ENCODE results near the gene HRAS. TPM values are rescaled to one million over a fixed set of nuclear protein-coding genes. Genes with fewer than 3 reads are reported as not detected.

The HRAS gene
- total RNA-seq, 1 experiment from 2014 or later = 90.2 TPM

DNA sequence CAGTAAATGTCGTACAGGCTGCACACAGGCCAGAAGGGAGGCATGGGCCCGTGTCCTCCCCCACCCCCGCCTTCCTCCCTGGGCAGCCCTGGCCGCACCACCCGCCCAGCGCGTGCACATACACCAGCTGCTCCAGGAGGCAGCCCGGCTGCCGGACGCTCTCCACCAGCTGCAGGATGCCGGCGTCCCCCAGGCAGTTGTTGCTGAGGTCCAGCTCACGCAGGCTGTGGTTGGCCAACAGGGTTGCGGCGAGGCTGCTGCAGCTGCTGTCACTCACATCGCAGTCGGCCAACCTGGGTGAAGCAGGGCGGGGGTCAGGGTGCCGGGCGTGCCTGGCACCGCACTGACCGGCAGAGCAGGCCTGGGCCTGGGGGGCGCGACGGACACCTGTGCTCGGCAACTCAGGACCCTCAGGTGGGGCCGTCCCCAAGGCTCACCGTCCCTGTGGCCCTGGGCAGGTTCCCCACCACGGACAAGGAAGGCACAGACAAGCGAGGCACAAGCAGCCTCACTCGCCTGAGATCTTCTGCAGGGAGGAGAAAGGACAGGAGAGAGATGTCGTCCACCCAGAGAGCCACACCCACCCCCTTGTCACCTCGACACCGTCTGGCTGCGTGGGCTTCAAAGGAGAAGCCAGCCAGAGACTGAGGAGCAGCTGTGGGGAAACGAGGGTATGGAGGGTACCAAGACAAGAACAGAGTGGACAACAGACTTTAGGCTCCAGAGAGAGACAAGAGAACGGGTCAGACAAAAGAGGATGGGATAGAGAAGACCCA lies 40.4 kb downstream of the HRAS start:
- BruUV-seq (replicated peaks) = no TSS peak
- ChIA-PET CTCF (no interaction called here), POLR2A (ENCODE audit: low non-redundant PET) (no interaction called here)

DNA sequence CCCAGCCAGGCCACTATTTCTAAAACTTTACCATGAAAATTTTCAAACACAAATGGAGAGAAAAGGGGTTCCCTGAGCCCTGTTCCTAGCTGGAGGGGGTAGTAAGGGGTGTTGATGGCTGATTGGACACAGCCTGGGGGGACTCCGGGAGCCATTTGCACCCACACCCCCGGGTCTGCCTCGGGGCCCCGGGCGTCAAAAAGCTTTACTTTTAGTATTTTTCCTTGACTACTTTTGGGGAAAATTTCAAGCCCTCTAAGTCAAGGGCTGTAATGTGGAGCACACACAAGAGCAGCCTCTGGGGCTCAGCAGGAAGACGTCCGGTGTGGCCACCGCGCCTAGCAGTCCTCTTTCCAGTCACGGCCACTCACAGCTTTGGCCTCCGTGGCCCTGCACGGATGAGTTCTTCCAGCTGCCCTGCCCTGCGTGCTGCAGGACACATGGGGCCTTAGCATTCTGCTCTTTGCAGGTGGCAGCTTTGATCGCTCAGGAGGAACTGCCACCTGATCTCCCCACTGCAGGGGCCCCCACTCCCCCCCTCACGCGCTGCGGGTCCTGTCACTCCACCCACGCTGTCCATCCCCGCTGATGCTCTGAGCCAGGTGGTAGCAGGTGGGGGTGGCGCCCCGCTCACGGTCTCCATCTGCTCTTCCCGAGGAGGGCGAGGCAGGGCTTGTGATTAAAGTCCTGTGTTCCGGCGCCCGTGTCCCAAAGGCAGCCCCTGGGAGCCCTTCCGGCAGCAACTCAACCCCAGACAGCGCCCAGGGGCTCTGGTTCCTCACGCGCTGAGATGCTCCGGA lies 42.7 kb downstream of the HRAS start:
- Histone ChIP-seq H3K4me3 (ENCODE audit: low read depth, low read length, poor library complexity, severe bottlenecking) (no peak overlapping the region), H3K27ac (ENCODE audit: low read depth, low read length, poor library complexity, severe bottlenecking) (no peak overlapping the region), H3K9me3 (ENCODE audit: low read depth, low read length, poor library complexity, severe bottlenecking) (no peaks in the 10 kb centered on the region), H3K27me3 (replicated peaks; ENCODE audit: insufficient read depth, low read depth, low read length, poor library complexity) (no peaks in the 10 kb centered on the region), H3K4me1 (ENCODE audit: insufficient read depth, low read length, poor library complexity, severe bottlenecking) (no peaks in the 10 kb centered on the region), H3K36me3 (ENCODE audit: insufficient read depth, low read length, poor library complexity, severe bottlenecking) (peaks cover 8% of the 10 kb centered on the region)
- ChIA-PET CTCF (no interaction called here), POLR2A (ENCODE audit: low non-redundant PET) (no interaction called here)
- TF ChIP-seq EZH2 (IDR thresholded peaks at IDR 0.05; ENCODE audit: borderline replicate concordance, low read depth, low read length, poor library complexity, severe bottlenecking) = no peak
- TF ChIP-seq, protein P1, sequence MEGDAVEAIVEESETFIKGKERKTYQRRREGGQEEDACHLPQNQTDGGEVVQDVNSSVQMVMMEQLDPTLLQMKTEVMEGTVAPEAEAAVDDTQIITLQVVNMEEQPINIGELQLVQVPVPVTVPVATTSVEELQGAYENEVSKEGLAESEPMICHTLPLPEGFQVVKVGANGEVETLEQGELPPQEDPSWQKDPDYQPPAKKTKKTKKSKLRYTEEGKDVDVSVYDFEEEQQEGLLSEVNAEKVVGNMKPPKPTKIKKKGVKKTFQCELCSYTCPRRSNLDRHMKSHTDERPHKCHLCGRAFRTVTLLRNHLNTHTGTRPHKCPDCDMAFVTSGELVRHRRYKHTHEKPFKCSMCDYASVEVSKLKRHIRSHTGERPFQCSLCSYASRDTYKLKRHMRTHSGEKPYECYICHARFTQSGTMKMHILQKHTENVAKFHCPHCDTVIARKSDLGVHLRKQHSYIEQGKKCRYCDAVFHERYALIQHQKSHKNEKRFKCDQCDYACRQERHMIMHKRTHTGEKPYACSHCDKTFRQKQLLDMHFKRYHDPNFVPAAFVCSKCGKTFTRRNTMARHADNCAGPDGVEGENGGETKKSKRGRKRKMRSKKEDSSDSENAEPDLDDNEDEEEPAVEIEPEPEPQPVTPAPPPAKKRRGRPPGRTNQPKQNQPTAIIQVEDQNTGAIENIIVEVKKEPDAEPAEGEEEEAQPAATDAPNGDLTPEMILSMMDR (conservative IDR thresholded peaks at IDR 0.05; ENCODE audit: low read depth, low read length) = no peak
- intact Hi-C loops (cut with micrococcal nuclease; ENCODE audit: unreplicated experiment) = no loop called here
- no TSS peak for BruUV-seq (replicated peaks)
- DNase-seq (ENCODE audit: low spot score) = no peak

More for the DNA sequence above, 40.4 kb downstream of the HRAS start:
- Histone ChIP-seq H3K4me3 (ENCODE audit: low read depth, low read length, poor library complexity, severe bottlenecking) (no peak overlapping the region), H3K27me3 (replicated peaks; ENCODE audit: insufficient read depth, low read depth, low read length, poor library complexity) (no peaks in the 10 kb centered on the region), H3K9me3 (ENCODE audit: low read depth, low read length, poor library complexity, severe bottlenecking) (no peaks in the 10 kb centered on the region), H3K27ac (ENCODE audit: low read depth, low read length, poor library complexity, severe bottlenecking) (no peak overlapping the region), H3K36me3 (ENCODE audit: insufficient read depth, low read length, poor library complexity, severe bottlenecking) (peaks cover 28% of the 10 kb centered on the region), H3K4me1 (ENCODE audit: insufficient read depth, low read length, poor library complexity, severe bottlenecking) (no peaks in the 10 kb centered on the region)
- DNase-seq (ENCODE audit: low spot score) = no peak
- intact Hi-C loops (cut with micrococcal nuclease; ENCODE audit: unreplicated experiment) = no loop called here
- TF ChIP-seq EZH2 (IDR thresholded peaks at IDR 0.05; ENCODE audit: borderline replicate concordance, low read depth, low read length, poor library complexity, severe bottlenecking) = no peak
- TF ChIP-seq, protein P1 (conservative IDR thresholded peaks at IDR 0.05; ENCODE audit: low read depth, low read length) = no peak

DNA sequence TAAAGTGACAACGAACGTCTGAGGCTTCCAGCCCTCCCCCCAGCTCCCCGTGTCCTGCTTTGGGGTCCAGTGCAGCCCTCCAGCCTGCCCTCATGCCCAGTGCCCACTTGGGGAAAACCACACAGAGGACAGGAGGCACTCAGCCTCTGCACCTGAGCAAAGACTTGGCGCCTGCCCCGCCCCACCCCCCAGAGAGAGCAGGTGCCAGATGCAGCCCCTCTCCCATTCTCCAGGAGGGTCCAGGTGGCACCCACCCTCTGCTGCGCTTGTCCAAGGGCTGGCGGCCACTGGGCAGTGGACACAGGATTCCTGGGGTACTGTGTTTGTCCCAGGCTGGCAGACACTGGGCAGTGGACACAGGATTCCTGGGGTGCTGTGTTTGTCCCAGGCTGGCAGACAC lies 44.0 kb downstream of the HRAS start:
- intact Hi-C loops (cut with micrococcal nuclease; ENCODE audit: unreplicated experiment) = no loop called here
- no peaks in the 10 kb centered on the region for H3K4me1 ChIP-seq (ENCODE audit: insufficient read depth, low read length, poor library complexity, severe bottlenecking)
- BruUV-seq (replicated peaks) = no TSS peak
- H3K36me3 ChIP-seq (ENCODE audit: insufficient read depth, low read length, poor library complexity, severe bottlenecking) = peaks cover 8% of the 10 kb centered on the region
- H3K9me3 ChIP-seq (ENCODE audit: low read depth, low read length, poor library complexity, severe bottlenecking) = no peaks in the 10 kb centered on the region
- ChIA-PET POLR2A (ENCODE audit: low non-redundant PET) (no interaction called here), CTCF (no interaction called here)
- H3K4me3 ChIP-seq (ENCODE audit: low read depth, low read length, poor library complexity, severe bottlenecking) = no peak overlapping the region
- no peak overlapping the region for H3K27ac ChIP-seq (ENCODE audit: low read depth, low read length, poor library complexity, severe bottlenecking)
- TF ChIP-seq, protein P1 (conservative IDR thresholded peaks at IDR 0.05; ENCODE audit: low read depth, low read length) = no peak
- no peak for TF ChIP-seq EZH2 (IDR thresholded peaks at IDR 0.05; ENCODE audit: borderline replicate concordance, low read depth, low read length, poor library complexity, severe bottlenecking)
- DNase-seq (ENCODE audit: low spot score) = no peak
- H3K27me3 ChIP-seq (replicated peaks; ENCODE audit: insufficient read depth, low read depth, low read length, poor library complexity) = no peaks in the 10 kb centered on the region

Measured in A673 (cell line).